ENCODE data around the gene ANKS1B.

DNA sequence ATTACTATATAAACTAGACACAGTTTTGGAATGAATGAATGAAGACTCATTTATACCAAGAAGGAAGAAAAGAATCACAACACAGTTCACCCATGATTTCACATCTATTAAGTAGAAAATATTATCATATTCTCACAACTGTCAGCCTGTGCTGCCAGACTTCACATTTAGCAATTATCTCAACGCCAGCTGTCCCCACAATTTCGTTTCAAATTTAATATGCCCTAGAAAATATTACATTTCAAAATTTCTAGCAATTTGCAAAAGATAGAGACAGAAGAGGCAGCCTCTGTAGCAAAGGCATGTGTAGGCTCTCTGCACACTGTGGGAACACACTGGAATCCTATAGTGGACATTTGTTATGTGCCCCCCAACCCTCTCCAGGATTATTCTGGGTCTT is 83.6 kb downstream of the ANKS1B start:
- TF ChIP-seq, protein P1, sequence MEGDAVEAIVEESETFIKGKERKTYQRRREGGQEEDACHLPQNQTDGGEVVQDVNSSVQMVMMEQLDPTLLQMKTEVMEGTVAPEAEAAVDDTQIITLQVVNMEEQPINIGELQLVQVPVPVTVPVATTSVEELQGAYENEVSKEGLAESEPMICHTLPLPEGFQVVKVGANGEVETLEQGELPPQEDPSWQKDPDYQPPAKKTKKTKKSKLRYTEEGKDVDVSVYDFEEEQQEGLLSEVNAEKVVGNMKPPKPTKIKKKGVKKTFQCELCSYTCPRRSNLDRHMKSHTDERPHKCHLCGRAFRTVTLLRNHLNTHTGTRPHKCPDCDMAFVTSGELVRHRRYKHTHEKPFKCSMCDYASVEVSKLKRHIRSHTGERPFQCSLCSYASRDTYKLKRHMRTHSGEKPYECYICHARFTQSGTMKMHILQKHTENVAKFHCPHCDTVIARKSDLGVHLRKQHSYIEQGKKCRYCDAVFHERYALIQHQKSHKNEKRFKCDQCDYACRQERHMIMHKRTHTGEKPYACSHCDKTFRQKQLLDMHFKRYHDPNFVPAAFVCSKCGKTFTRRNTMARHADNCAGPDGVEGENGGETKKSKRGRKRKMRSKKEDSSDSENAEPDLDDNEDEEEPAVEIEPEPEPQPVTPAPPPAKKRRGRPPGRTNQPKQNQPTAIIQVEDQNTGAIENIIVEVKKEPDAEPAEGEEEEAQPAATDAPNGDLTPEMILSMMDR (IDR thresholded peaks at IDR 0.05), result no peak
- TF ChIP-seq POLR2AphosphoS5 (IDR thresholded peaks at IDR 0.05; ENCODE audit: low read depth, low read length), result no peak
- TF ChIP-seq SIN3A (IDR thresholded peaks at IDR 0.05; ENCODE audit: borderline replicate concordance, insufficient read depth, low read depth, low read length), result no peak
- TF ChIP-seq REST (IDR thresholded peaks at IDR 0.05; ENCODE audit: insufficient read depth in 1 of 2, low read depth in 2 of 2, low read length in 1 of 2), result no peak
